IMR-90 (cell line): Measurements from ENCODE around the gene BRK1. TPM values are rescaled to one million over a fixed set of nuclear protein-coding genes. Genes with fewer than 3 reads are reported as not detected.
"Not testable (repeated sequence)": the region's sequence is repeated elsewhere in the genome, so short reads cannot be mapped to it uniquely, and the experiment has no call there.

Source experiments
- ATAC-seq: fragments of 200-7000 bp; cut with Tn5 transposase; 2 replicates; pipeline ENCODE4 v1.9.1; 2020; ENCODE audit warnings: low read depth, mild to moderate bottlenecking, moderate library complexity
- BruUV-seq: library from RNA; stranded (reverse); fragments of 400-500 nt; replicated peaks from 2 replicates; lab custom pipeline; 2021; lab: Mats Ljungman, UMichigan
- CTCF ChIA-PET: fragments of 300-600 bp; formaldehyde crosslinking; extraction: SDS; loops from one replicate; lab custom pipeline; 2021; ENCODE audit warnings: antibody characterized with exemption; lab: Yijun Ruan, JAX
- POLR2A ChIA-PET: fragments of 300-600 bp; sonication (Branson Sonifier 250); formaldehyde crosslinking; loops from one replicate; lab custom pipeline; 2022; ENCODE audit warnings: antibody characterized with exemption; ENCODE audit not compliant: unreplicated experiment; lab: Charles Lee
- DNase-seq: peaks from one replicate; pipeline ENCODE4 v3.0.0; 2013
- H2AFZ ChIP-seq: replicated peaks from 2 replicates; pipeline ENCODE3; 2013; ENCODE audit warnings: low read length, mild to moderate bottlenecking; ENCODE audit not compliant: poor library complexity
- H2AK5ac ChIP-seq: 2 replicates; pipeline ENCODE4 v1.6.1; 2013; ENCODE audit warnings: low read depth, low read length, inconsistent platforms
- H2AK9ac ChIP-seq: replicated peaks from 2 replicates; pipeline ENCODE3; 2013; ENCODE audit warnings: mild to moderate bottlenecking, low read depth, low read length, moderate library complexity; ENCODE audit not compliant: poor library complexity
- H2BK120ac ChIP-seq: 2 replicates; pipeline ENCODE4 v1.6.1; 2013; ENCODE audit warnings: low read depth, low read length, inconsistent platforms
- H2BK15ac ChIP-seq: 3 replicates; pipeline ENCODE4 v1.6.1; 2013; ENCODE audit warnings: low read depth, low read length, inconsistent platforms
- H2BK20ac ChIP-seq: 2 replicates; pipeline ENCODE4 v1.6.1; 2013; ENCODE audit warnings: low read depth, mild to moderate bottlenecking, inconsistent platforms, low read length, moderate library complexity
- H2BK5ac ChIP-seq: 2 replicates; pipeline ENCODE4 v1.6.1; 2013; ENCODE audit warnings: mild to moderate bottlenecking, low read depth, low read length, inconsistent platforms; ENCODE audit not compliant: poor library complexity, severe bottlenecking
- H3K14ac ChIP-seq: replicated peaks from 2 replicates; pipeline ENCODE4 v1.6.1; 2013; ENCODE audit warnings: low read depth, low read length, inconsistent platforms
- H3K18ac ChIP-seq: 2 replicates; pipeline ENCODE4 v1.6.1; 2013; ENCODE audit warnings: low read depth, low read length, control low read depth
- H3K23ac ChIP-seq: 2 replicates; pipeline ENCODE4 v1.6.1; 2013; ENCODE audit warnings: low read depth, low read length, inconsistent platforms
- H3K27ac ChIP-seq: 2 replicates; pipeline ENCODE4 v1.5.1; 2013; ENCODE audit warnings: mild to moderate bottlenecking, control low read depth, low read length; ENCODE audit not compliant: insufficient read depth
- H3K27me3 ChIP-seq: 2 replicates; pipeline ENCODE4 v1.6.1; 2013; ENCODE audit warnings: low read length; ENCODE audit not compliant: control insufficient read depth, insufficient read depth
- H3K36me3 ChIP-seq: 2 replicates; pipeline ENCODE4 v1.6.1; 2013; ENCODE audit warnings: low read length, mixed read lengths; ENCODE audit not compliant: control insufficient read depth, insufficient read depth
- H3K4ac ChIP-seq: 2 replicates; pipeline ENCODE4 v1.6.1; 2013; ENCODE audit warnings: low read depth, low read length, inconsistent platforms
- H3K4me1 ChIP-seq: 2 replicates; pipeline ENCODE4 v1.6.1; 2013; ENCODE audit warnings: low read length, mixed read lengths; ENCODE audit not compliant: control insufficient read depth, insufficient read depth
- H3K4me2 ChIP-seq: 2 replicates; pipeline ENCODE4 v1.6.1; 2013; ENCODE audit warnings: low read depth, mild to moderate bottlenecking, control low read depth, low read length, moderate library complexity
- H3K4me3 ChIP-seq: 2 replicates; pipeline ENCODE4 v1.5.1; 2013; ENCODE audit warnings: low read depth, mild to moderate bottlenecking, control low read depth, low read length, moderate library complexity; ENCODE audit not compliant: insufficient read depth
- H3K56ac ChIP-seq: 2 replicates; pipeline ENCODE4 v1.6.1; 2013; ENCODE audit warnings: low read length, inconsistent platforms; ENCODE audit not compliant: insufficient read depth; ENCODE audit errors: extremely low read depth
- H3K79me1 ChIP-seq, 2 experiments: 2 replicates each; pipeline ENCODE4 v1.6.1; 2013; ENCODE audit warnings: low read length in 2 of 2, inconsistent platforms in 1 of 2, low read depth in 1 of 2
- H3K9ac ChIP-seq: 2 replicates; pipeline ENCODE4 v1.6.1; 2013; ENCODE audit warnings: low read depth, low read length, control low read depth
- H3K9me1 ChIP-seq: 2 replicates; pipeline ENCODE4 v1.6.1; 2013; ENCODE audit warnings: low read length, inconsistent platforms; ENCODE audit not compliant: insufficient read depth
- H3K9me3 ChIP-seq: 2 replicates; pipeline ENCODE4 v1.6.1; 2013; ENCODE audit warnings: low read length; ENCODE audit not compliant: control insufficient read depth, insufficient read depth
- H4K20me1 ChIP-seq: 2 replicates; pipeline ENCODE4 v1.6.1; 2013; ENCODE audit warnings: low read length, inconsistent platforms; ENCODE audit not compliant: insufficient read depth
- H4K5ac ChIP-seq: 2 replicates; pipeline ENCODE4 v1.6.1; 2013; ENCODE audit warnings: mild to moderate bottlenecking, low read depth, low read length, control low read depth
- H4K8ac ChIP-seq, 2 experiments: 2 replicates each; pipeline ENCODE4 v1.6.1; 2013; ENCODE audit warnings: low read depth in 2 of 2, low read length in 2 of 2, control low read depth in 1 of 2, inconsistent platforms in 1 of 2
- H4K91ac ChIP-seq: 2 replicates; pipeline ENCODE4 v1.6.1; 2013; ENCODE audit warnings: low read depth, low read length, inconsistent platforms; ENCODE audit not compliant: insufficient read depth
- NFE2L2 ChIP-seq: fragments of 150-350 bp; IDR thresholded peaks from 2 replicates; pipeline ENCODE4 v1.6.1; 2016; ENCODE audit warnings: low read depth, mild to moderate bottlenecking, low read length
- POLR2A ChIP-seq: IDR thresholded peaks from 2 replicates; pipeline ENCODE4 v1.6.1; 2012; ENCODE audit warnings: mild to moderate bottlenecking, low read depth, low read length
- RAD21 ChIP-seq: IDR thresholded peaks from 2 replicates; pipeline ENCODE4 v1.6.1; 2012; ENCODE audit warnings: low read length, improper control_type of control experiment
- WGBS, 2 experiments: methylation state at CpG; one replicate each; pipeline versions ENCODE4 v1.1.5 to v1.1.7; 2013; ENCODE audit warnings: missing lambda C conversion rate in 2 of 2; ENCODE audit not compliant: insufficient read length in 1 of 2; ENCODE audit errors: extremely low coverage in 2 of 2; 5-methylcytosine and 5-hydroxymethylcytosine counted together
- dilution Hi-C: fragments of 300-500 bp; cut with HindIII; formaldehyde crosslinking; loops from one replicate; pipeline ENCODE4 v1.14.3; 2018; ENCODE audit warnings: low sequenced_read_pairs; ENCODE audit not compliant: unreplicated experiment
- in situ Hi-C: fragments of 300-500 bp; cut with MboI; formaldehyde crosslinking; loops from 3 replicates; pipeline ENCODE4 v1.14.3; 2019; ENCODE audit warnings: low sequenced_read_pairs, inconsistent platforms, mixed read lengths
- intact Hi-C: fragments of 100-400 bp; cut with micrococcal nuclease; formaldehyde crosslinking; loops from 2 replicates; pipeline ENCODE4 v1.10.0; 2022
- polyA plus RNA-seq, 3 experiments: library from polyadenylated mRNA; depleted of rRNA; stranded (reverse); fragments of >200 nt; gene quantifications; 2 replicates each; pipeline ENCODE4 v1.2.3, GENCODE V29; 2012; ENCODE audit warnings: low replicate concordance in 1 of 3
- total RNA-seq: library from RNA; depleted of rRNA; stranded (reverse); fragments of >200 nt; gene quantifications from 2 replicates; pipeline ENCODE4 v1.2.3, GENCODE V29; 2012

Gene BRK1
- total and polyA plus RNA-seq, 2 of the 4 experiments (the other 2 are of a cell fraction) = 81.4 to 235 TPM

GRCh38 chr3:10090179-10090578 lies 25.3 kb upstream of the BRK1 start:
- DNase-seq (no peak), ATAC-seq (no peak)
- no peaks in the 10 kb centered on the region; the same call in 1 of the 2 replicates for H3K9me1 ChIP-seq
- no peak overlapping the region for H4K8ac ChIP-seq
- H3K27ac ChIP-seq = no peak overlapping the region
- peaks cover 8% of the 10 kb centered on the region; the same call in 1 of the 2 replicates for H3K36me3 ChIP-seq
- H3K56ac ChIP-seq = no peak overlapping the region
- no peak overlapping the region for H3K14ac ChIP-seq
- H3K4me2 ChIP-seq = no peak overlapping the region
- intact Hi-C loops (no loop called here), in situ Hi-C loops (no loop called here), dilution Hi-C loops (no loop called here)
- H4K5ac ChIP-seq = no peak overlapping the region
- no peak for TF ChIP-seq POLR2A
- no peak for TF ChIP-seq NFE2L2
- TF ChIP-seq RAD21 = no peak
- H2BK120ac ChIP-seq = no peak overlapping the region
- no peak overlapping the region for H3K4me3 ChIP-seq
- H2BK20ac ChIP-seq = no peak overlapping the region
- H2BK5ac ChIP-seq = no peak overlapping the region
- no peak overlapping the region for H2BK15ac ChIP-seq
- ChIA-PET POLR2A (no interaction called here), CTCF (no interaction called here)
- no peak overlapping the region for H3K18ac ChIP-seq
- no peak overlapping the region for H2AK9ac ChIP-seq
- no peak overlapping the region for H2AK5ac ChIP-seq
- no peaks in the 10 kb centered on the region for H3K9me3 ChIP-seq
- no peaks in the 10 kb centered on the region for H4K20me1 ChIP-seq
- H3K23ac ChIP-seq = no peak overlapping the region
- no peaks in the 10 kb centered on the region for H3K27me3 ChIP-seq
- 80% methylated on average over 1 of the region's 6 CpGs; no CpG with 5 or more reads in 1 of the 2 experiments for WGBS, 2 experiments
- no peak overlapping the region for H4K91ac ChIP-seq
- no TSS peak for BruUV-seq
- no peaks in the 10 kb centered on the region for H3K4me1 ChIP-seq
- H2AFZ ChIP-seq = no peak overlapping the region
- no peak overlapping the region for H3K4ac ChIP-seq
- no peak overlapping the region for H3K9ac ChIP-seq
- H3K79me1 ChIP-seq = no peaks in the 10 kb centered on the region

- dilution Hi-C loops, BruUV-seq, H3K4ac ChIP-seq, H3K4me1 ChIP-seq, intact Hi-C loops, H2AK5ac ChIP-seq, H2AFZ ChIP-seq, H2AK9ac ChIP-seq, DNase-seq, POLR2A ChIA-PET, H3K23ac ChIP-seq, H3K36me3 ChIP-seq, H4K91ac ChIP-seq, H4K8ac ChIP-seq, H2BK15ac ChIP-seq, H3K79me1 ChIP-seq, H3K27me3 ChIP-seq, H3K9me3 ChIP-seq, H4K20me1 ChIP-seq, H3K9me1 ChIP-seq, in situ Hi-C loops, H3K14ac ChIP-seq, H3K4me2 ChIP-seq, H3K9ac ChIP-seq, H2BK120ac ChIP-seq, H4K5ac ChIP-seq, CTCF ChIA-PET, ATAC-seq, H3K18ac ChIP-seq, H3K4me3 ChIP-seq, H3K27ac ChIP-seq, H2BK5ac ChIP-seq, H3K56ac ChIP-seq, H2BK20ac ChIP-seq: not testable (repeated sequence)
- WGBS, 2 experiments = no CpG with 5 or more reads among the region's 1 CpG
These were observed 24.7 kb upstream of the BRK1 start for GRCh38 chr3:10090774-10091173.
